SK-N-SH (cell line): ENCODE results near the gene C7.

Experiments used
- RAD21 ChIP-seq: IDR thresholded peaks from 2 replicates; pipeline ENCODE4 v1.6.1; 2012; ENCODE audit warnings: mild to moderate bottlenecking, low read length
- RXRA ChIP-seq: IDR thresholded peaks from 2 replicates; pipeline ENCODE4 v1.4.0; 2012; ENCODE audit warnings: low read depth, mild to moderate bottlenecking, borderline replicate concordance
- USF1 ChIP-seq: IDR thresholded peaks from 2 replicates; pipeline ENCODE4 v1.4.0; 2012; ENCODE audit warnings: low read depth, borderline replicate concordance
- YY1 ChIP-seq: IDR thresholded peaks from 2 replicates; pipeline ENCODE4 v1.4.0; 2012; ENCODE audit warnings: low read depth, mild to moderate bottlenecking
- TF ChIP-seq, protein P1 (sequence below): fragments of 200-600 bp; sonication (generic); IDR thresholded peaks from 2 replicates; pipeline ENCODE4 v1.6.1; 2017; ENCODE audit warnings: antibody characterized with exemption, mild to moderate bottlenecking, moderate library complexity

DNA sequence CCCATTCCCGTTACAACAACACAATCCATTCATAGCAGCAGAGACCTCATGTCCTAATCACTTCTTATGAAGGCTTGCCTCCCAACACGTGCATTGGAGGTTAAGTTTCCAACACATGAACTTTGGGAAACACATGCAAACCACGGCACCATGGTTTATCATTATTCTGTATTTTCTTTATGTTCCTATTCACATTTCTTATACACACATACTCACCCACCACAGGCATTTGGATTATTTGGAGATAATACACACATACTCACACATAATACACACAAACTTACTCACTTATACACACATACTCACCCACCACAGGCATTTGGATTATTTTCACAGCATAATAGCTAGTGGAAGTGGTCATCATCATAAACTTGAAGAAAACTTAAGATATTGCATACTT lies 75.6 kb downstream of the C7 start:
- TF ChIP-seq, protein P1, sequence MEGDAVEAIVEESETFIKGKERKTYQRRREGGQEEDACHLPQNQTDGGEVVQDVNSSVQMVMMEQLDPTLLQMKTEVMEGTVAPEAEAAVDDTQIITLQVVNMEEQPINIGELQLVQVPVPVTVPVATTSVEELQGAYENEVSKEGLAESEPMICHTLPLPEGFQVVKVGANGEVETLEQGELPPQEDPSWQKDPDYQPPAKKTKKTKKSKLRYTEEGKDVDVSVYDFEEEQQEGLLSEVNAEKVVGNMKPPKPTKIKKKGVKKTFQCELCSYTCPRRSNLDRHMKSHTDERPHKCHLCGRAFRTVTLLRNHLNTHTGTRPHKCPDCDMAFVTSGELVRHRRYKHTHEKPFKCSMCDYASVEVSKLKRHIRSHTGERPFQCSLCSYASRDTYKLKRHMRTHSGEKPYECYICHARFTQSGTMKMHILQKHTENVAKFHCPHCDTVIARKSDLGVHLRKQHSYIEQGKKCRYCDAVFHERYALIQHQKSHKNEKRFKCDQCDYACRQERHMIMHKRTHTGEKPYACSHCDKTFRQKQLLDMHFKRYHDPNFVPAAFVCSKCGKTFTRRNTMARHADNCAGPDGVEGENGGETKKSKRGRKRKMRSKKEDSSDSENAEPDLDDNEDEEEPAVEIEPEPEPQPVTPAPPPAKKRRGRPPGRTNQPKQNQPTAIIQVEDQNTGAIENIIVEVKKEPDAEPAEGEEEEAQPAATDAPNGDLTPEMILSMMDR, result no peak
- TF ChIP-seq YY1, result no peak
- no peak for TF ChIP-seq RAD21
- no peak for TF ChIP-seq RXRA
- TF ChIP-seq USF1, result no peak
